HepG2 (cell line): ENCODE measurements around the gene RHBDD1.

Experiments
- AGO2 ChIP-seq: fragments of 200-400 bp; formaldehyde crosslinking; optimal IDR thresholded peaks from 2 replicates; pipeline ENCODE3; 2017; ENCODE audit warnings: mild to moderate bottlenecking, low read depth, low read length, moderate library complexity
- CC2D1A ChIP-seq: sonication (generic); formaldehyde crosslinking; IDR thresholded peaks from 2 replicates; pipeline ENCODE4 v1.8.1; 2023; ENCODE audit warnings: mild to moderate bottlenecking, missing genetic modification reagents
- CEBPB ChIP-seq: IDR thresholded peaks from 2 replicates; pipeline ENCODE4 v1.6.1; 2011; ENCODE audit warnings: low read depth, low read length, improper control_type of control experiment, borderline replicate concordance
- JUNB ChIP-seq: sonication (generic); formaldehyde crosslinking; IDR thresholded peaks from 2 replicates; pipeline ENCODE4 v1.8.0; 2022; ENCODE audit warnings: missing genetic modification reagents, mild to moderate bottlenecking, borderline replicate concordance
- NFYB ChIP-seq: sonication (generic); formaldehyde crosslinking; IDR thresholded peaks from 2 replicates; pipeline ENCODE4 v1.4.0; 2020; ENCODE audit warnings: missing genetic modification reagents
- TF ChIP-seq, protein P1 (sequence below): IDR thresholded peaks from 2 replicates; pipeline ENCODE4 v1.6.1; 2012; ENCODE audit warnings: inconsistent platforms
- TF ChIP-seq, protein P2 (sequence below): sonication (generic); formaldehyde crosslinking; IDR thresholded peaks from 2 replicates; pipeline ENCODE4 v1.5.0; 2020; ENCODE audit warnings: mild to moderate bottlenecking, missing genetic modification reagents, moderate library complexity
- TF ChIP-seq, protein P3 (sequence below): sonication (generic); formaldehyde crosslinking; IDR thresholded peaks from 2 replicates; pipeline ENCODE4 v1.4.0; 2020; ENCODE audit warnings: mild to moderate bottlenecking, low read depth, missing genetic modification reagents

DNA sequence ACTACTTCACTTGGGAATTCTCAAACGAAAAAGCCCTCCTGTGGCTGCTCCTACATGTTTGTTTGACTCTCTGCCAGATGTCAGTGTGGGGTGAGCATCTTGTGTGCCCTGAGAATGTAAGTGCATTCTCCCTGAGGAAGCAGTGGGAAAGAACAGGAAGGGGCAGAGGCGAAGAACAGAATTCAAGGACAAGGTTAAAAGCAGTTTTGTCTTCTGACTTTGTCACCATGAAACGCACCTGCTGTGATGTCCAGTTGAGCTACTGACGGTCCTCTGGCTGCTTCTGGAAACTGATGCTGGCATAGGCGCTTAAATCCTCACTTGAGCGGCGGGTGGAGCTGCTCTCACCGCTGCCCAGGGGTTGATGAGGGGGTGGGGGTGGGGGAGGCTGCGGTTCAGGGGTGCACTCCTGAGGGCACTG, 41.1 kb upstream of the RHBDD1 start:
- TF ChIP-seq, protein P1, sequence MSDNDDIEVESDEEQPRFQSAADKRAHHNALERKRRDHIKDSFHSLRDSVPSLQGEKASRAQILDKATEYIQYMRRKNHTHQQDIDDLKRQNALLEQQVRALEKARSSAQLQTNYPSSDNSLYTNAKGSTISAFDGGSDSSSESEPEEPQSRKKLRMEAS = no peak
- TF ChIP-seq JUNB (CRISPR knock-in tag) (no peak), CC2D1A (CRISPR knock-in tag) (no peak), CEBPB (no peak), NFYB (CRISPR knock-in tag) (no peak), AGO2 (no peak)
- TF ChIP-seq, protein P2, sequence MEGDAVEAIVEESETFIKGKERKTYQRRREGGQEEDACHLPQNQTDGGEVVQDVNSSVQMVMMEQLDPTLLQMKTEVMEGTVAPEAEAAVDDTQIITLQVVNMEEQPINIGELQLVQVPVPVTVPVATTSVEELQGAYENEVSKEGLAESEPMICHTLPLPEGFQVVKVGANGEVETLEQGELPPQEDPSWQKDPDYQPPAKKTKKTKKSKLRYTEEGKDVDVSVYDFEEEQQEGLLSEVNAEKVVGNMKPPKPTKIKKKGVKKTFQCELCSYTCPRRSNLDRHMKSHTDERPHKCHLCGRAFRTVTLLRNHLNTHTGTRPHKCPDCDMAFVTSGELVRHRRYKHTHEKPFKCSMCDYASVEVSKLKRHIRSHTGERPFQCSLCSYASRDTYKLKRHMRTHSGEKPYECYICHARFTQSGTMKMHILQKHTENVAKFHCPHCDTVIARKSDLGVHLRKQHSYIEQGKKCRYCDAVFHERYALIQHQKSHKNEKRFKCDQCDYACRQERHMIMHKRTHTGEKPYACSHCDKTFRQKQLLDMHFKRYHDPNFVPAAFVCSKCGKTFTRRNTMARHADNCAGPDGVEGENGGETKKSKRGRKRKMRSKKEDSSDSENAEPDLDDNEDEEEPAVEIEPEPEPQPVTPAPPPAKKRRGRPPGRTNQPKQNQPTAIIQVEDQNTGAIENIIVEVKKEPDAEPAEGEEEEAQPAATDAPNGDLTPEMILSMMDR (CRISPR knock-in tag) = no peak
- TF ChIP-seq, protein P3, sequence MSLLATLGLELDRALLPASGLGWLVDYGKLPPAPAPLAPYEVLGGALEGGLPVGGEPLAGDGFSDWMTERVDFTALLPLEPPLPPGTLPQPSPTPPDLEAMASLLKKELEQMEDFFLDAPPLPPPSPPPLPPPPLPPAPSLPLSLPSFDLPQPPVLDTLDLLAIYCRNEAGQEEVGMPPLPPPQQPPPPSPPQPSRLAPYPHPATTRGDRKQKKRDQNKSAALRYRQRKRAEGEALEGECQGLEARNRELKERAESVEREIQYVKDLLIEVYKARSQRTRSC = no peak
